Spleen (tissue), 11 donors: ENCODE data around the gene IGFALS. TPM values are rescaled to one million over a fixed set of nuclear protein-coding genes. Genes with fewer than 3 reads are reported as not detected.

Experiments
- DNase-seq: peaks from one replicate; pipeline ENCODE4 v3.0.0-alpha.2; 2020
- H3K27ac ChIP-seq, 8 donors: fragments of 200-600 bp; sonication (generic) in 7 of 8; 1 replicate in 4 of 8; 2 replicates in 4 of 8; pipeline versions ENCODE4 v1.5.0 to v1.8.0; 2016 to 2021; ENCODE audit warnings: inconsistent platforms in 4 of 8, mild to moderate bottlenecking in 4 of 8, moderate library complexity in 1 of 8
- H3K27me3 ChIP-seq, 7 donors: fragments of 200-600 bp; sonication (generic) in 6 of 7; replicated peaks in 1 of 7; 1 replicate in 4 of 7; 2 replicates in 3 of 7; pipeline versions ENCODE4 v1.5.0 to v1.8.0; 2016 to 2021; ENCODE audit warnings: inconsistent platforms in 3 of 7, mild to moderate bottlenecking in 1 of 7
- H3K36me3 ChIP-seq, 6 donors: fragments of 200-600 bp; sonication (generic) in 5 of 6; 1 replicate in 4 of 6; 2 replicates in 2 of 6; pipeline versions ENCODE4 v1.5.0 to v1.8.0; 2016 to 2021; ENCODE audit warnings: inconsistent platforms in 2 of 6
- H3K4me1 ChIP-seq, 6 donors: fragments of 200-600 bp; sonication (generic) in 5 of 6; 1 replicate in 3 of 6; 2 replicates in 3 of 6; pipeline versions ENCODE4 v1.5.0 to v1.8.0; 2016 to 2021; ENCODE audit warnings: inconsistent platforms in 3 of 6
- H3K4me3 ChIP-seq, 8 donors: fragments of 200-600 bp; sonication (generic) in 7 of 8; 1 replicate in 4 of 8; 2 replicates in 4 of 8; pipeline versions ENCODE4 v1.5.0 to v1.8.0; 2016 to 2021; ENCODE audit warnings: inconsistent platforms in 4 of 8, mild to moderate bottlenecking in 4 of 8, moderate library complexity in 2 of 8
- H3K9me3 ChIP-seq, 8 donors: fragments of 200-600 bp; sonication (generic) in 7 of 8; 1 replicate in 4 of 8; 2 replicates in 4 of 8; pipeline versions ENCODE4 v1.5.0 to v1.8.0; 2016 to 2021; ENCODE audit warnings: inconsistent platforms in 4 of 8
- POLR2A ChIP-seq, 3 donors: fragments of 450-650 bp; IDR thresholded peaks; one replicate each; pipeline ENCODE4 v1.5.1; 2017; ENCODE audit warnings: antibody characterized with exemption in 3 of 3, mild to moderate bottlenecking in 1 of 3
- POLR2AphosphoS5 ChIP-seq, 3 donors: sonication (generic); formaldehyde crosslinking; IDR thresholded peaks; one replicate each; pipeline ENCODE4 v1.5.1; 2017; ENCODE audit warnings: antibody characterized with exemption in 3 of 3
- WGBS, 5 donors: extraction: QIAGEN DNeasy Blood & Tissue Kit in 3 of 5; methylation state at CpG; one replicate each; pipeline versions ENCODE4 v1.1.5 to v1.1.7; 2013 to 2018; 5-methylcytosine and 5-hydroxymethylcytosine counted together
- intact Hi-C: fragments of 100-400 bp; cut with DNase I; formaldehyde crosslinking; loops from one replicate; pipeline ENCODE4 v1.15.0; 2023; ENCODE audit warnings: low total_unique reads
- polyA plus RNA-seq, 3 donors: library from polyadenylated mRNA; stranded (reverse); fragments of 200-250 nt; gene quantifications; one replicate each; pipeline ENCODE4 v1.2.1, GENCODE V29; 2013
- total RNA-seq, 7 donors: library from RNA; depleted of rRNA in 3 of 7; stranded (reverse); fragments of >200 nt in 3 of 7; fragmentation: NEBNext Ultra II Directional in 4 of 7; extraction: Animal tissue kit (Norgen Biotek cat#: 25700) in 4 of 7; gene quantifications; one replicate each; pipeline versions ENCODE4 v1.1.0 to v1.2.1, GENCODE V29; 2016 to 2021
- TF ChIP-seq, protein P1 (sequence below), 11 experiments: fragments of 200-600 bp in 7 of 11; fragments of 450-650 bp in 4 of 11; sonication (generic) in 4 of 11; IDR thresholded peaks in 8 of 11; conservative IDR thresholded peaks in 3 of 11; 1 replicate in 7 of 11; 2 replicates in 4 of 11; pipeline versions ENCODE4 v1.4.0 to v1.8.0; 2016 to 2021; ENCODE audit warnings: antibody characterized with exemption in 11 of 11, inconsistent platforms in 4 of 11, mild to moderate bottlenecking in 1 of 11
- donor health status: healthy with polysubstance abuse.
- donor health status: DM: no; HTN: no; CAD: no; lungs with moderate emphysema.
- donor health status: DM: no; HTN: no; CAD: no.
- donor health status: Bipolar disorder and iron deficiency.
- donor health status: healthy.
- donor health status: DM: no; HTN: no; CAD: no.
- donor health status: DM: yes; HTN: yes; CAD: no.

The IGFALS gene
- total and polyA plus RNA-seq, 10 donors: 0.14 to 0.63 (median 0.29) TPM; not detected in 2

DNA sequence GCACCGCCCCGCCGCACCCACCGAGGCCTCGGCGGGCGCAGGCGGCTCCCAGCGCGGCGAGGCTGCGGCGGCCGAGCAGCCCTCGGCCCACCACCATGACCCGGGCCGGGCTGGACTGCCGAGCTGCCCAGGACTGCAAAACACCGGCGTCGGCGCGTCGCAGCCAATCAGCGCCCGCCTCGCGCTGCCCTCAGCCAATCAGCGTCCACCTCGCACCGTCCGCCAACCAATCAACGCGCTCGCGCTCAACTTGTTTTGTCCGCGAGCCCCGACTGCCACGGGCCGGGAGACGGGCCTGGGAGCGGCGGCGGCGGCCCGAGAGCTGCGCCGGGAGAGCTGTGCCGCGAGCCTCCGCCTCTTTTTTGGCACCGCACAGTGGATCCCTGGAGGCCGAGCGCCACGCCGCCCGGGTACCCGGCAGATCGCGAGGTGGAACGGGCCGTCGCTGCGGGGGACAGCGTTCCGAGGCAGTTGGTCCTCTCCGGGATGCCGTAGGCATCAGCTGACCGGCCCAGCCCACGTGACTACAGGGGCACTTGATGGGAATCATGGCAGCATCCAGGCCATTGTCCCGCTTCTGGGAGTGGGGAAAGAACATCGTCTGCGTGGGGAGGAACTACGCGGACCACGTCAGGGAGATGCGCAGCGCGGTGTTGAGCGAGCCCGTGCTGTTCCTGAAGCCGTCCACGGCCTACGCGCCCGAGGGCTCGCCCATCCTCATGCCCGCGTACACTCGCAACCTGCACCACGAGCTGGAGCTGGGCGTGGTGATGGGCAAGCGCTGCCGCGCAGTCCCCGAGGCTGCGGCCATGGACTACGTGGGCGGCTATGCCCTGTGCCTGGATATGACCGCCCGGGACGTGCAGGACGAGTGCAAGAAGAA lies 33.4 kb upstream of the IGFALS start, which contains the start of the genes FAHD1 and HAGH:
TSS of gene FAHD1 (plus strand) at position 516 of the 883 bp plus-strand sequence. CDS start at position 549, 33 bp downstream.
TSS of gene HAGH (minus strand) at position 135 of the 883 bp plus-strand sequence. CDS start at position 97, 38 bp downstream.
- WGBS, 5 donors: 0 to 1% (median 0%) methylated on average over 33 to 104 of the region's 104 CpGs
- Histone ChIP-seq H3K27me3 (no peaks in the 10 kb centered on the region), H3K27ac (peak within 1 kb of the TSS; percentile 74 to 96 (median 91)), H3K4me1 (peaks cover 31 to 74% (median 56%) of the 10 kb centered on the region in 6 donors), H3K4me3 (peak within 1 kb of the TSS; percentile 78 to 99 (median 94)), H3K36me3 (peaks cover 0 to 35% (median 16%) of the 10 kb centered on the region in 6 donors), H3K9me3 (no peaks in the 10 kb centered on the region)
- TF ChIP-seq, protein P1, sequence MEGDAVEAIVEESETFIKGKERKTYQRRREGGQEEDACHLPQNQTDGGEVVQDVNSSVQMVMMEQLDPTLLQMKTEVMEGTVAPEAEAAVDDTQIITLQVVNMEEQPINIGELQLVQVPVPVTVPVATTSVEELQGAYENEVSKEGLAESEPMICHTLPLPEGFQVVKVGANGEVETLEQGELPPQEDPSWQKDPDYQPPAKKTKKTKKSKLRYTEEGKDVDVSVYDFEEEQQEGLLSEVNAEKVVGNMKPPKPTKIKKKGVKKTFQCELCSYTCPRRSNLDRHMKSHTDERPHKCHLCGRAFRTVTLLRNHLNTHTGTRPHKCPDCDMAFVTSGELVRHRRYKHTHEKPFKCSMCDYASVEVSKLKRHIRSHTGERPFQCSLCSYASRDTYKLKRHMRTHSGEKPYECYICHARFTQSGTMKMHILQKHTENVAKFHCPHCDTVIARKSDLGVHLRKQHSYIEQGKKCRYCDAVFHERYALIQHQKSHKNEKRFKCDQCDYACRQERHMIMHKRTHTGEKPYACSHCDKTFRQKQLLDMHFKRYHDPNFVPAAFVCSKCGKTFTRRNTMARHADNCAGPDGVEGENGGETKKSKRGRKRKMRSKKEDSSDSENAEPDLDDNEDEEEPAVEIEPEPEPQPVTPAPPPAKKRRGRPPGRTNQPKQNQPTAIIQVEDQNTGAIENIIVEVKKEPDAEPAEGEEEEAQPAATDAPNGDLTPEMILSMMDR (IDR thresholded peaks at IDR 0.05 in 8 of 11, conservative IDR thresholded peaks at IDR 0.05 in 3 of 11): peak in 1 of 11 experiments; percentile 32
- no peak for TF ChIP-seq POLR2A (IDR thresholded peaks at IDR 0.05)
- TF ChIP-seq POLR2AphosphoS5 (IDR thresholded peaks at IDR 0.05): peak; percentile 82 to 89 (median 88)
- peak; percentile 97 for DNase-seq
- intact Hi-C loops: no loop called here

DNA sequence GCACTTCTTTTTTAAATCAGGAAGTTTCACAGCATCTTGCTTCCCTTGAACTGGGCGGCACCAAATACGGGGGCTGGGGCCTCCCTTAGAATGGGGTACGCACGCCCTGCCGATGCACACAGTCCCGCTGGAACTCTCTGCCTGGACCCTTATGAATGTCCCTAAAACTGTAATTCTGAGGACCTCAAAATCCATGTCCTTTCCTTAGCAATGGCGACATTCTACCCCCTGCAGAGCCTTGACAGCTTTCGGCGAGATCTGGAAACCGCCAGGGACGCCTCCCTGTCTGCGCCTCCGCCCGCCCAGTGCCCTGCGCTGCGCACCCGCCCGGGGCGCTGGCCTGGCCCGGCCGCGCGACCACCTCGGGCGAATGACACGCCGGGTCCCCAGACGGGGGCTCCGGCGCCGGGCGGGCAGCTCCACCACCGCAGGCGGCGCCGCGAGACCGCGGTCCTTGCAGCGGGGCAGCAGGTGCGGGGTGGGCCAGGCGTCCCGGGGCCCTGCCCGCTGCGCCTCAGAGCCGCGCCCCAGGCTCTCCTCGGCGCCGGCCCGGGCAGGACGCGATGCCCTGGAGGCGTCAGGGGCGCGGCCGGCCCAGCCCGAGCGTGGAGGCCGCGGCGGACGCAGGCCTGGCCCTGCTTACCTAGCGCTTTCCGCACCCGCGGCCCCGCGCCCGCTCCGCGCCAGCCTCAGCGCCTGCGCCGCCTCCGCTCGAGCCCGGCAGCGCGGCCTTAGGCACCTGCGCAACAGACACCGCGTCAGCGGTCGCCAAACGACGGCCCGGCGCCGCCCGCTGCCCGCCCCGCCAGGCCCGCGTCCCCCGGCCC lies 32.6 kb upstream of the IGFALS start:
- WGBS, 5 donors: 1% methylated on average over 40 to 96 of the region's 96 CpGs
- no peaks in the 10 kb centered on the region for H3K27me3 ChIP-seq
- peak overlapping the region; percentile 63 to 96 (median 91) for H3K27ac ChIP-seq
- peaks cover 31 to 75% (median 56%) of the 10 kb centered on the region in 6 donors for H3K4me1 ChIP-seq
- H3K36me3 ChIP-seq: peaks cover 0 to 38% (median 21%) of the 10 kb centered on the region in 6 donors
- no peaks in the 10 kb centered on the region for H3K9me3 ChIP-seq
- TF ChIP-seq, protein P1 (IDR thresholded peaks at IDR 0.05 in 8 of 11, conservative IDR thresholded peaks at IDR 0.05 in 3 of 11): peak in 1 of 11 experiments; percentile 9
- TF ChIP-seq POLR2A (IDR thresholded peaks at IDR 0.05): no peak
- no peak for TF ChIP-seq POLR2AphosphoS5 (IDR thresholded peaks at IDR 0.05)
- H3K4me3 ChIP-seq: peak overlapping the region; percentile 78 to 99 (median 94)
- intact Hi-C loops: no loop called here
- DNase-seq: peak; percentile 93

DNA sequence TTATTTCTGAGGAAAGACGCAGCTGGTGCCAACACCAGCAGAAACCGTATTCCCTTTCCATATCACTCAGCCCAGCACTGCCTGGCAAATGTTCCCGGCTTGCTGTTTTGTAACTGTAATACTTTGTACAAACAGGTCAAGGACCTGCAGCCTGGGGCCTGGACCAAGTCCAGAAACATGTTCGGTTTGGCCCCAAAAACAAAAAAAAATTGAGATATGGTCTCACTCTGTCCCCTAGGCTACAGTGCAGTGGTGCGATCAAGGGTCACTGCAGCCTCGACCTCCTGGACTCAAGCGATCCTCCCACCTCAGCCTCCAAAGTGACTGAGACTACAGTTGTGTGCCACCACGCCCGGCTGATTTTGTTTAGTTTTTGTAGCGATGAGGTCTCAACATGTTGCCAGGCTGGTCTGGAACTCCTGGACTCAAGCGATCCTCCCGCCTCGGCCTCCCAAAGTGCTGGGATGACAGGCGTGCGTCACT lies 31.9 kb upstream of the IGFALS start:
- no peaks in the 10 kb centered on the region for H3K27me3 ChIP-seq
- TF ChIP-seq, protein P1 (IDR thresholded peaks at IDR 0.05 in 8 of 11, conservative IDR thresholded peaks at IDR 0.05 in 3 of 11): no peak
- TF ChIP-seq POLR2AphosphoS5 (IDR thresholded peaks at IDR 0.05) (no peak), POLR2A (IDR thresholded peaks at IDR 0.05) (no peak)
- intact Hi-C loops: no loop called here
- WGBS, 5 donors: 60 to 68% (median 63%) methylated on average over 15 of the region's 15 CpGs
- peak overlapping the region; percentile 63 to 96 (median 91) for H3K27ac ChIP-seq
- peaks cover 0 to 40% (median 27%) of the 10 kb centered on the region in 6 donors for H3K36me3 ChIP-seq
- DNase-seq: no peak
- no peaks in the 10 kb centered on the region for H3K9me3 ChIP-seq
- peaks cover 31 to 72% (median 55%) of the 10 kb centered on the region in 6 donors for H3K4me1 ChIP-seq
- peak overlapping the region; percentile 78 to 99 (median 94) for H3K4me3 ChIP-seq
